Inflammatory macrophage (primary cell): ENCODE measurements around the gene MTARC1.

Source experiments
- DNase-seq, 2 donors: peaks; one replicate each; pipeline ENCODE4 v3.0.0-alpha.2; 2020 to 2022

Gene MTARC1

GRCh38 chr1:220807726-220808125 lies 21.0 kb downstream of the MTARC1 start:
- no peak for DNase-seq

- no peak for DNase-seq
These were observed 21.9 kb downstream of the MTARC1 start for GRCh38 chr1:220808345-220809186.

GRCh38 chr1:220809187-220809550 lies 22.5 kb downstream of the MTARC1 start:
- DNase-seq = no peak

- DNase-seq = no peak
These were observed 23.0 kb downstream of the MTARC1 start for GRCh38 chr1:220809704-220810103.

GRCh38 chr1:220810179-220810653 lies 23.5 kb downstream of the MTARC1 start:
- peak; percentile 80 to 90 for DNase-seq

GRCh38 chr1:220810963-220811362 lies 24.2 kb downstream of the MTARC1 start:
- DNase-seq = no peak

- DNase-seq = no peak
These were observed 25.0 kb downstream of the MTARC1 start for GRCh38 chr1:220811695-220812094.

- DNase-seq = no peak
These were observed 25.6 kb downstream of the MTARC1 start for GRCh38 chr1:220812308-220812707.

GRCh38 chr1:220813013-220813412 lies 26.3 kb downstream of the MTARC1 start:
- peak; percentile 56 for DNase-seq

GRCh38 chr1:220815409-220815808 lies 28.7 kb downstream of the MTARC1 start:
- DNase-seq = no peak

GRCh38 chr1:220817907-220818306 lies 31.2 kb downstream of the MTARC1 start:
- DNase-seq = no peak

GRCh38 chr1:220818421-220819173 lies 31.9 kb downstream of the MTARC1 start:
- DNase-seq = no peak

GRCh38 chr1:220819467-220820026 lies 32.8 kb downstream of the MTARC1 start:
- DNase-seq = no peak

GRCh38 chr1:220824031-220824989 lies 37.6 kb downstream of the MTARC1 start:
- DNase-seq = no peak

- DNase-seq = no peak
These were observed 39.3 kb downstream of the MTARC1 start for GRCh38 chr1:220825819-220826551.

- DNase-seq = no peak
These were observed 40.0 kb downstream of the MTARC1 start for GRCh38 chr1:220826729-220827128.

- DNase-seq = no peak
These were observed 40.9 kb downstream of the MTARC1 start for GRCh38 chr1:220827445-220828178.

GRCh38 chr1:220828179-220828490 lies 41.4 kb downstream of the MTARC1 start:
- no peak for DNase-seq

- DNase-seq = no peak
These were observed 42.4 kb downstream of the MTARC1 start for GRCh38 chr1:220828950-220829586.

- DNase-seq = no peak
These were observed 46.7 kb downstream of the MTARC1 start for GRCh38 chr1:220833436-220833835.
